ENCODE data around the gene LRP8. TPM values are rescaled to one million over a fixed set of nuclear protein-coding genes. Genes with fewer than 3 reads are reported as not detected.

Gene LRP8
- total RNA-seq, 1 experiment from 2014 or later, result 54.4 TPM

DNA sequence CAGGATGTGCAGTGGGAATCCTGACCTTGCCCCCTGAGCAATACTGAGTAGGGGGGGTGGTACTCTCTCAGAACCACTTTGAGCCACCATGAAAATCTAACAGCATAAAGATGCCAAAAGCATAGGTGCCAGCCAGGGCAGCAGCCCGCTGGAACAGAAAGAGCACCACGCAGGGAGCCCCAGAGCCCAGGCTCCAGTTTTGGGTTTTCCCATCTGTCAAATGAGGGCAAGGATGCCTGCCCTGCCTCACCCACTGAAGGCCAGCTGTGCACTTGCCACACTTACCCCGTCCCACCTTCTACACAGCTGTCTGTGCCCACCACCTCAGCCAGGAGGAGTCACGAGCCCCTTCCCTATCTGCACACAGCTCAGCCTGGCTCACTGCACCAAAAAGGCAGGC lies 20.8 kb downstream of the LRP8 start:
- POLR2A ChIA-PET (ENCODE audit: unreplicated experiment), result no interaction called here
- peaks cover 3% of the 10 kb centered on the region for H3K36me3 ChIP-seq (ENCODE audit: low read depth, low read length)
- H3K9ac ChIP-seq (ENCODE audit: low read length), result no peak overlapping the region
- no peak overlapping the region for H3K4me2 ChIP-seq (ENCODE audit: low read length)
- H3K4me1 ChIP-seq (ENCODE audit: insufficient read depth, low read length), result no peaks in the 10 kb centered on the region
- no peaks in the 10 kb centered on the region for H3F3A ChIP-seq (ENCODE audit: low read length, unreplicated experiment)
- no peak for TF ChIP-seq CTCF (conservative IDR thresholded peaks at IDR 0.05; ENCODE audit: low read depth, low read length)
- no peak for TF ChIP-seq EZH2 (IDR thresholded peaks at IDR 0.05; ENCODE audit: low read length, unreplicated experiment)
- H3K9me2 ChIP-seq (replicated peaks; ENCODE audit: low read length), result no peaks in the 10 kb centered on the region
- ATAC-seq, result no peak
- no peak overlapping the region for H3K4me3 ChIP-seq (ENCODE audit: low read length)
- BruUV-seq (replicated peaks), result no TSS peak
- CTCF ChIA-PET, result no interaction called here
- no peak for DNase-seq
- H3K27me3 ChIP-seq (ENCODE audit: low read length), result no peaks in the 10 kb centered on the region
- no peak overlapping the region for H3K27ac ChIP-seq (ENCODE audit: low read length)
- no peaks in the 10 kb centered on the region for H3K9me3 ChIP-seq (ENCODE audit: low read length)
- no peaks in the 10 kb centered on the region; the same call in 1 of the 2 replicates for H4K20me1 ChIP-seq (ENCODE audit: low read length)
- intact Hi-C loops (cut with micrococcal nuclease), result no loop called here
- H2AFZ ChIP-seq (ENCODE audit: low read length), result no peak overlapping the region
- H3K79me2 ChIP-seq (ENCODE audit: low read length), result peaks cover 22% of the 10 kb centered on the region

DNA sequence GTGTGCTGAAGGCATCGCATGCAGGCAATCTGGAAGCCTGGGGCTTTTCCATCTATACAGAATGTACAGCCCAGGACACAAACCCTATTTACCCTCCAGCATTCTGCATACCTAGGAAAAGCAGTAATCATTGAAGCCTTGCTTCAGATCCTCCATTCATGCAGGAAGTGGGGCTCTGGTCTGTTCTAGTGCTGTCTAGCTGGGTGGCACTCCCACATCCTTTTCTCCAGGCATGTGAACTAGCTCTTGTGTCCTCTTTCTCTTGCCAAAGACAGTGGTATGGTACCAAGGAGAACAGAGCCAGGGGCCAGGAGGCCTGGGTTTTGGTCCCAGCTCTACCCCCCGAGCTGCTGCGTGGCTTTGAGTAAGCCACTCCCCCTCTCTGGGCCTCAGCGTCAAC lies 21.7 kb downstream of the LRP8 start:
- Histone ChIP-seq H3F3A (ENCODE audit: low read length, unreplicated experiment) (no peaks in the 10 kb centered on the region), H3K27ac (ENCODE audit: low read length) (no peak overlapping the region), H3K79me2 (ENCODE audit: low read length) (peaks cover 22% of the 10 kb centered on the region), H3K27me3 (ENCODE audit: low read length) (no peaks in the 10 kb centered on the region), H3K9ac (ENCODE audit: low read length) (no peak overlapping the region), H3K9me3 (ENCODE audit: low read length) (no peaks in the 10 kb centered on the region), H3K4me3 (ENCODE audit: low read length) (no peak overlapping the region), H3K4me2 (ENCODE audit: low read length) (no peak overlapping the region), H3K9me2 (replicated peaks; ENCODE audit: low read length) (no peaks in the 10 kb centered on the region), H3K36me3 (ENCODE audit: low read depth, low read length) (no peaks in the 10 kb centered on the region; the same call in 1 of the 2 replicates), H2AFZ (ENCODE audit: low read length) (no peak overlapping the region), H3K4me1 (ENCODE audit: insufficient read depth, low read length) (no peaks in the 10 kb centered on the region), H4K20me1 (ENCODE audit: low read length) (no peaks in the 10 kb centered on the region; the same call in 1 of the 2 replicates)
- ATAC-seq (no peak), DNase-seq (no peak)
- no peak for TF ChIP-seq CTCF (conservative IDR thresholded peaks at IDR 0.05; ENCODE audit: low read depth, low read length)
- TF ChIP-seq EZH2 (IDR thresholded peaks at IDR 0.05; ENCODE audit: low read length, unreplicated experiment), result no peak
- no peak for TF ChIP-seq EZH2phosphoT487 (IDR thresholded peaks at IDR 0.05; ENCODE audit: borderline replicate concordance, low read length)
- intact Hi-C loops (cut with micrococcal nuclease), result no loop called here
- BruUV-seq (replicated peaks), result no TSS peak
- CTCF ChIA-PET, result no interaction called here
- POLR2A ChIA-PET (ENCODE audit: unreplicated experiment), result no interaction called here

DNA sequence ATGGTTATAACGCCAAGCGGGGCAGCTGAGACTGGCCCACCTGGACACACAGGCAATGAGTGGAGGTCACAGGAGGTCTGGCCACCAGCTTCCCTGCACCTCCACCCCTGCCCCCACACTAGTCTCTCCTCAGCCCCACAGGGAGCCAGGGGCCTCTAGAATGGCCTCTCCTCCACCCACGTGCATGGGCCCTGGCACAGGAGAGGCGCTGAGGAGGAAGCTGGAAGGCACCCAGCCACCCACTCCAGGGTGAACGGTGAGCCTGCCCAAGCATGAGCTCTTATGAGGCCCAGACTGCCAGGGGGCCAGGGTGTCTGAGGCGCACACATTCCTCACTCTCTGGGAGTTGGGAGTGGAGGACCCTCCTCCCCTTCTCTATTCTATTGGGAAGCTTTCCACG lies 22.2 kb downstream of the LRP8 start:
- Histone ChIP-seq H3K79me2 (ENCODE audit: low read length) (peaks cover 22% of the 10 kb centered on the region), H3K9me3 (ENCODE audit: low read length) (no peaks in the 10 kb centered on the region), H3K9ac (ENCODE audit: low read length) (no peak overlapping the region), H2AFZ (ENCODE audit: low read length) (no peak overlapping the region), H3K4me1 (ENCODE audit: insufficient read depth, low read length) (no peaks in the 10 kb centered on the region), H3K9me2 (replicated peaks; ENCODE audit: low read length) (no peaks in the 10 kb centered on the region), H3K36me3 (ENCODE audit: low read depth, low read length) (no peaks in the 10 kb centered on the region; the same call in 1 of the 2 replicates), H4K20me1 (ENCODE audit: low read length) (no peaks in the 10 kb centered on the region; the same call in 1 of the 2 replicates), H3K4me3 (ENCODE audit: low read length) (no peak overlapping the region), H3K27me3 (ENCODE audit: low read length) (no peaks in the 10 kb centered on the region), H3K27ac (ENCODE audit: low read length) (no peak overlapping the region), H3K4me2 (ENCODE audit: low read length) (no peak overlapping the region), H3F3A (ENCODE audit: low read length, unreplicated experiment) (no peaks in the 10 kb centered on the region)
- no TSS peak for BruUV-seq (replicated peaks)
- intact Hi-C loops (cut with micrococcal nuclease), result no loop called here
- ATAC-seq, result no peak
- CTCF ChIA-PET, result no interaction called here
- POLR2A ChIA-PET (ENCODE audit: unreplicated experiment), result no interaction called here
- DNase-seq, result no peak
- no peak for TF ChIP-seq EZH2phosphoT487 (IDR thresholded peaks at IDR 0.05; ENCODE audit: borderline replicate concordance, low read length)
- no peak for TF ChIP-seq EZH2 (IDR thresholded peaks at IDR 0.05; ENCODE audit: low read length, unreplicated experiment)
- no peak for TF ChIP-seq CTCF (conservative IDR thresholded peaks at IDR 0.05; ENCODE audit: low read depth, low read length)

Data from PC-3 (cell line).